HL-60 (cell line): ENCODE results near the gene ALDH7A1.

ENCODE experiments used
- POLR2AphosphoS5 ChIP-seq: IDR thresholded peaks from 2 replicates; pipeline ENCODE4 v1.6.1; 2012; ENCODE audit warnings: low read depth
- TF ChIP-seq, protein P1 (sequence below): IDR thresholded peaks from one replicate; pipeline ENCODE4 v1.5.1; 2011; ENCODE audit warnings: low read length, control low read depth, inconsistent platforms; ENCODE audit not compliant: insufficient read depth

DNA sequence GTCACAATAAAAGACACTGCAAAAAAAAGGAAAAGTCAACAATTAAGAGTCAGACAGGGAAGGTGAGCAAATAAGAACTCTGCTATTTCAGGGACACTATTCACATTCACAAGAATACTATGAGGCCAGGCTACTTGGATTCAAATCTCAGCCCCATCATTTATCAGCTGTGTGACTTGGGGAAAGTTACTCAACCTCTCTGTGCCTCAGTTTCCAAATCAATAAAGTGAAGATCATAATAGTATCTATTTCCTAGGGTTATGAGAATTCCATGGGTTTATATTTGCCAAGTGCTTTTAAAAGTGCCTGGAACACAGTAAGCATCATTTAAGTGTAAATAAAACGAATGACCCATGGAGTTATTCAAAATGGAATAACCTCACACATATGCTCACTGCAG is 56.4 kb downstream of the ALDH7A1 start:
- TF ChIP-seq, protein P1, sequence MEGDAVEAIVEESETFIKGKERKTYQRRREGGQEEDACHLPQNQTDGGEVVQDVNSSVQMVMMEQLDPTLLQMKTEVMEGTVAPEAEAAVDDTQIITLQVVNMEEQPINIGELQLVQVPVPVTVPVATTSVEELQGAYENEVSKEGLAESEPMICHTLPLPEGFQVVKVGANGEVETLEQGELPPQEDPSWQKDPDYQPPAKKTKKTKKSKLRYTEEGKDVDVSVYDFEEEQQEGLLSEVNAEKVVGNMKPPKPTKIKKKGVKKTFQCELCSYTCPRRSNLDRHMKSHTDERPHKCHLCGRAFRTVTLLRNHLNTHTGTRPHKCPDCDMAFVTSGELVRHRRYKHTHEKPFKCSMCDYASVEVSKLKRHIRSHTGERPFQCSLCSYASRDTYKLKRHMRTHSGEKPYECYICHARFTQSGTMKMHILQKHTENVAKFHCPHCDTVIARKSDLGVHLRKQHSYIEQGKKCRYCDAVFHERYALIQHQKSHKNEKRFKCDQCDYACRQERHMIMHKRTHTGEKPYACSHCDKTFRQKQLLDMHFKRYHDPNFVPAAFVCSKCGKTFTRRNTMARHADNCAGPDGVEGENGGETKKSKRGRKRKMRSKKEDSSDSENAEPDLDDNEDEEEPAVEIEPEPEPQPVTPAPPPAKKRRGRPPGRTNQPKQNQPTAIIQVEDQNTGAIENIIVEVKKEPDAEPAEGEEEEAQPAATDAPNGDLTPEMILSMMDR, result no peak
- no peak for TF ChIP-seq POLR2AphosphoS5
